Activated T-helper 1 cell treated with Interleukin-2 at 50 U/mL for 16 hours (primary cell): ENCODE data around the gene TMED6.
A peak's percentile ranks its signal among the peaks of the same experiment; 100 is the strongest.

ENCODE experiments used
- DNase-seq: peaks from one replicate; pipeline ENCODE4 v3.0.0-alpha.2; 2020; ENCODE audit warnings: low read depth

TMED6 gene

GRCh38 chr16:69324013-69324531 is 27.5 kb downstream of the TMED6 start:
- no peak for DNase-seq

- no peak for DNase-seq
These were observed 28.2 kb downstream of the TMED6 start for GRCh38 chr16:69323415-69323814.

- DNase-seq, result no peak
These were observed 29.2 kb downstream of the TMED6 start for GRCh38 chr16:69322343-69322742.

GRCh38 chr16:69321080-69321479 is 30.5 kb downstream of the TMED6 start:
- no peak for DNase-seq

- DNase-seq, result no peak
These were observed 30.9 kb downstream of the TMED6 start for GRCh38 chr16:69320740-69321073.

GRCh38 chr16:69319826-69320739 is 31.5 kb downstream of the TMED6 start:
- DNase-seq, result no peak

GRCh38 chr16:69319381-69319780 is 32.2 kb downstream of the TMED6 start:
- DNase-seq, result no peak

GRCh38 chr16:69318911-69319289 is 32.7 kb downstream of the TMED6 start:
- DNase-seq, result no peak

GRCh38 chr16:69318177-69318910 is 33.2 kb downstream of the TMED6 start:
- DNase-seq, result no peak

- DNase-seq, result no peak
These were observed 35.0 kb downstream of the TMED6 start for GRCh38 chr16:69316595-69317034.

- no peak for DNase-seq
These were observed 35.9 kb downstream of the TMED6 start for GRCh38 chr16:69315486-69316311.

- DNase-seq, result no peak
These were observed 37.1 kb downstream of the TMED6 start for GRCh38 chr16:69314534-69314933.

- no peak for DNase-seq
These were observed 38.1 kb downstream of the TMED6 start for GRCh38 chr16:69313469-69313868.

- DNase-seq, result peak; percentile 19
These were observed 39.8 kb downstream of the TMED6 start for GRCh38 chr16:69311533-69312387.

GRCh38 chr16:69310653-69311532 is 40.7 kb downstream of the TMED6 start, which contains the start of gene VPS4A:
Gene VPS4A, plus strand, starts transcription at chr16:69311350. Its CDS starts 162 bp downstream, at chr16:69311512.
- peak; percentile 97 for DNase-seq

- DNase-seq, result no peak
These were observed 42.3 kb downstream of the TMED6 start for GRCh38 chr16:69309316-69309715.

- no peak for DNase-seq
These were observed 43.7 kb downstream of the TMED6 start for GRCh38 chr16:69307856-69308255.

- DNase-seq, result no peak
These were observed 44.5 kb downstream of the TMED6 start for GRCh38 chr16:69307091-69307490.

- no peak for DNase-seq
These were observed 45.6 kb downstream of the TMED6 start for GRCh38 chr16:69306031-69306430.

GRCh38 chr16:69302301-69302700 is 49.3 kb downstream of the TMED6 start:
- DNase-seq, result no peak
